K562 (cell line): Measurements from ENCODE around the gene KIF5C. TPM values are rescaled to one million over a fixed set of nuclear protein-coding genes. Genes with fewer than 3 reads are reported as not detected.

Experiments
- ATAC-seq: fragments of 200-7000 bp; cut with Tn5 transposase; 3 replicates; pipeline ENCODE4 v1.9.1; 2020; ENCODE audit warnings: moderate library complexity
- BruUV-seq: library from RNA; stranded (reverse); fragments of 400-500 nt; replicated peaks from 2 replicates; lab custom pipeline; 2021; lab: Mats Ljungman, UMichigan
- CTCF ChIA-PET: fragments of 300-600 bp; formaldehyde crosslinking; extraction: SDS; loops from one replicate; lab custom pipeline; 2021; ENCODE audit warnings: low intra/inter-chr PET ratio; lab: Yijun Ruan, JAX
- POLR2A ChIA-PET: fragments of 300-600, 350-650 bp; sonication (Branson Sonifier 250); formaldehyde crosslinking; extraction: SDS; loops from one replicate; lab custom pipeline; 2021; ENCODE audit warnings: antibody characterized with exemption, inconsistent platforms; lab: Yijun Ruan, JAX
- DNase-seq, 4 experiments: peaks; one replicate each; pipeline versions ENCODE4 v3.0.0 to v3.0.0-alpha.2; 2011 to 2018; ENCODE audit warnings: low spot score in 3 of 4, mixed read lengths in 3 of 4; ENCODE audit errors: extremely low read depth in 1 of 4
- FAIRE-seq: peaks from 2 replicates; lab custom pipeline; 2011; peaks lifted over from hg19 to GRCh38; lab: Jason Lieb, UNC
- H2AFZ ChIP-seq: 2 replicates; pipeline ENCODE4 v1.6.0; 2011; ENCODE audit warnings: low read depth, low read length, control low read depth, inconsistent platforms
- H3K27ac ChIP-seq: fragments of 200-600 bp; 3 replicates; pipeline ENCODE4 v1.8.0; 2011; ENCODE audit warnings: low read depth, mild to moderate bottlenecking, control low read depth, inconsistent platforms, low read length, moderate library complexity, mixed read lengths; ENCODE audit errors: extremely low read depth
- H3K27me3 ChIP-seq, 2 experiments: fragments of 300-600 bp in 1 of 2; 2 replicates in 1 of 2; 3 replicates in 1 of 2; pipeline versions ENCODE4 v1.6.0 to v1.8.0; 2011; ENCODE audit warnings: inconsistent platforms in 2 of 2, low read length in 2 of 2, mild to moderate bottlenecking in 1 of 2, mixed read lengths in 1 of 2, moderate library complexity in 1 of 2; ENCODE audit not compliant: control insufficient read depth in 2 of 2, insufficient read depth in 2 of 2
- H3K36me3 ChIP-seq: fragments of 300-600 bp; 3 replicates; pipeline ENCODE4 v1.8.0; 2011; ENCODE audit warnings: mild to moderate bottlenecking, low read length, inconsistent platforms; ENCODE audit not compliant: control insufficient read depth, insufficient read depth
- H3K4me1 ChIP-seq, 2 experiments: fragments of 200-600 bp in 1 of 2; replicated peaks in 1 of 2; 2 replicates in 1 of 2; 3 replicates in 1 of 2; pipeline versions ENCODE4 v1.5.1 to v1.8.0; 2011; ENCODE audit warnings: inconsistent platforms in 2 of 2, low read length in 2 of 2, mild to moderate bottlenecking in 1 of 2, mixed read lengths in 1 of 2, moderate library complexity in 1 of 2; ENCODE audit not compliant: control insufficient read depth in 2 of 2, insufficient read depth in 2 of 2
- H3K4me2 ChIP-seq: 2 replicates; pipeline ENCODE4 v1.6.1; 2011; ENCODE audit warnings: low read length, control low read depth, inconsistent platforms, mixed read lengths; ENCODE audit not compliant: insufficient read depth
- H3K4me3 ChIP-seq: fragments of 200-600 bp; sonication (generic), shearing (Covaris generic); 2 replicates; pipeline ENCODE4 v1.5.1; 2016; ENCODE audit warnings: control low read depth, inconsistent platforms
- H3K79me2 ChIP-seq: fragments of 200-600 bp; 3 replicates; pipeline ENCODE4 v1.8.0; 2011; ENCODE audit warnings: low read length, inconsistent platforms; ENCODE audit not compliant: control insufficient read depth, insufficient read depth
- H3K9ac ChIP-seq, 2 experiments: 2 replicates each; pipeline versions ENCODE4 v1.6.0 to v1.6.1; 2011; ENCODE audit warnings: low read depth in 2 of 2, low read length in 2 of 2, control low read depth in 1 of 2, inconsistent platforms in 1 of 2, mild to moderate bottlenecking in 1 of 2, mixed read lengths in 1 of 2; ENCODE audit not compliant: insufficient read depth in 1 of 2
- H3K9me1 ChIP-seq: one replicate; pipeline ENCODE4 v1.6.0; 2011; ENCODE audit warnings: inconsistent platforms, mild to moderate bottlenecking, low read length, moderate library complexity; ENCODE audit not compliant: control insufficient read depth, insufficient read depth
- H3K9me3 ChIP-seq: replicated peaks from 2 replicates; pipeline ENCODE4 v1.5.1; 2011; ENCODE audit warnings: low read depth, low read length, inconsistent platforms; ENCODE audit not compliant: control insufficient read depth, insufficient read depth
- H4K20me1 ChIP-seq: replicated peaks from 2 replicates; pipeline ENCODE4 v1.6.1; 2011; ENCODE audit warnings: low read length, inconsistent platforms, mixed read lengths; ENCODE audit not compliant: control insufficient read depth, insufficient read depth
- HLTF ChIP-seq: fragments of 450-650 bp; IDR thresholded peaks from 2 replicates; pipeline ENCODE4 v1.6.1; 2016
- ZNF143 ChIP-seq: sonication (generic); formaldehyde crosslinking; IDR thresholded peaks from 2 replicates; pipeline ENCODE4 v1.9.0; 2022; ENCODE audit warnings: mild to moderate bottlenecking, missing genetic modification reagents
- WGBS: fragments of 100-300 bp; shearing (Covaris generic); methylation state at CpG from one replicate; pipeline ENCODE4 v1.1.6; 2016; ENCODE audit warnings: low coverage, mixed read lengths; ENCODE audit not compliant: insufficient coverage; ENCODE audit errors: missing lambda C conversion rate; 5-methylcytosine and 5-hydroxymethylcytosine counted together
- in situ Hi-C: fragments of 300-500 bp; cut with MboI; formaldehyde crosslinking; loops from 4 replicates; pipeline ENCODE4 v1.15.0; 2018; ENCODE audit warnings: inconsistent platforms, mixed read lengths
- intact Hi-C: fragments of 100-400 bp; cut with micrococcal nuclease; formaldehyde crosslinking; loops from 2 replicates; pipeline ENCODE4 v1.14.2; 2022
- polyA plus RNA-seq, 8 experiments: library from polyadenylated mRNA; depleted of rRNA in 4 of 8; stranded (reverse) in 5 of 8; unstranded in 3 of 8; fragments of >200 nt; fragmentation: Nextera tagmentation in 2 of 8; fragmentation: Illumina TruSeq in 1 of 8; extraction: Ambion mirVana in 2 of 8; extraction: Trizol in 1 of 8; gene quantifications; 2 replicates each; pipeline versions ENCODE4 v1.2.1 to v1.2.3, GENCODE V29; 2011 to 2014; ENCODE audit warnings: inconsistent platforms in 1 of 8, missing spikeins in 1 of 8
- total RNA-seq, 7 experiments: library from RNA; depleted of rRNA in 6 of 7; stranded (reverse); fragments of >200 nt in 6 of 7; fragmentation: Illumina TruSeq in 2 of 7; extraction: Trizol in 2 of 7; gene quantifications; 2 replicates each; pipeline versions ENCODE4 v1.2.1 to v1.2.3, GENCODE V29; 2011 to 2021; ENCODE audit warnings: low replicate concordance in 1 of 7
- TF ChIP-seq, protein P1 (sequence below): fragments of 250-450 bp; sonication (Bioruptor Pico); IDR thresholded peaks from 2 replicates; pipeline ENCODE4 v1.4.0; 2020; ENCODE audit warnings: mild to moderate bottlenecking, moderate library complexity, borderline replicate concordance
- TF ChIP-seq, protein P2 (sequence below), 2 experiments: IDR thresholded peaks in 1 of 2; conservative IDR thresholded peaks in 1 of 2; 2 replicates each; pipeline ENCODE4 v1.6.1; 2016; ENCODE audit warnings: low read depth in 2 of 2, mild to moderate bottlenecking in 1 of 2, missing compliant biosample characterization in 1 of 2, missing genetic modification characterization in 1 of 2, moderate library complexity in 1 of 2

KIF5C gene
- total and polyA plus RNA-seq, 9 of the 15 experiments (the other 6 are each of a cell fraction or from before 2014, with no cell fraction given), result 0.01 to 0.09 (median 0.01) TPM; not detected in 6

- Histone ChIP-seq H3K27me3 (no peaks in the 10 kb centered on the region), H3K27ac (no peak overlapping the region), H3K9me1 (no peaks in the 10 kb centered on the region), H3K4me2 (no peak overlapping the region), H3K36me3 (no peaks in the 10 kb centered on the region), H3K4me3 (no peak overlapping the region), H3K4me1 (no peaks in the 10 kb centered on the region), H3K79me2 (no peaks in the 10 kb centered on the region), H4K20me1 (no peaks in the 10 kb centered on the region), H3K9ac (no peak overlapping the region), H3K9me3 (no peaks in the 10 kb centered on the region), H2AFZ (no peak overlapping the region)
- CTCF ChIA-PET, result no interaction called here
- DNase-seq (no peak), ATAC-seq (no peak), FAIRE-seq (no peak)
- TF ChIP-seq HLTF (no peak), ZNF143 (no peak)
- TF ChIP-seq, protein P1, sequence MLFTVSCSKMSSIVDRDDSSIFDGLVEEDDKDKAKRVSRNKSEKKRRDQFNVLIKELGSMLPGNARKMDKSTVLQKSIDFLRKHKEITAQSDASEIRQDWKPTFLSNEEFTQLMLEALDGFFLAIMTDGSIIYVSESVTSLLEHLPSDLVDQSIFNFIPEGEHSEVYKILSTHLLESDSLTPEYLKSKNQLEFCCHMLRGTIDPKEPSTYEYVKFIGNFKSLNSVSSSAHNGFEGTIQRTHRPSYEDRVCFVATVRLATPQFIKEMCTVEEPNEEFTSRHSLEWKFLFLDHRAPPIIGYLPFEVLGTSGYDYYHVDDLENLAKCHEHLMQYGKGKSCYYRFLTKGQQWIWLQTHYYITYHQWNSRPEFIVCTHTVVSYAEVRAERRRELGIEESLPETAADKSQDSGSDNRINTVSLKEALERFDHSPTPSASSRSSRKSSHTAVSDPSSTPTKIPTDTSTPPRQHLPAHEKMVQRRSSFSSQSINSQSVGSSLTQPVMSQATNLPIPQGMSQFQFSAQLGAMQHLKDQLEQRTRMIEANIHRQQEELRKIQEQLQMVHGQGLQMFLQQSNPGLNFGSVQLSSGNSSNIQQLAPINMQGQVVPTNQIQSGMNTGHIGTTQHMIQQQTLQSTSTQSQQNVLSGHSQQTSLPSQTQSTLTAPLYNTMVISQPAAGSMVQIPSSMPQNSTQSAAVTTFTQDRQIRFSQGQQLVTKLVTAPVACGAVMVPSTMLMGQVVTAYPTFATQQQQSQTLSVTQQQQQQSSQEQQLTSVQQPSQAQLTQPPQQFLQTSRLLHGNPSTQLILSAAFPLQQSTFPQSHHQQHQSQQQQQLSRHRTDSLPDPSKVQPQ (CRISPR knock-in tag), result no peak
- TF ChIP-seq, protein P2, sequence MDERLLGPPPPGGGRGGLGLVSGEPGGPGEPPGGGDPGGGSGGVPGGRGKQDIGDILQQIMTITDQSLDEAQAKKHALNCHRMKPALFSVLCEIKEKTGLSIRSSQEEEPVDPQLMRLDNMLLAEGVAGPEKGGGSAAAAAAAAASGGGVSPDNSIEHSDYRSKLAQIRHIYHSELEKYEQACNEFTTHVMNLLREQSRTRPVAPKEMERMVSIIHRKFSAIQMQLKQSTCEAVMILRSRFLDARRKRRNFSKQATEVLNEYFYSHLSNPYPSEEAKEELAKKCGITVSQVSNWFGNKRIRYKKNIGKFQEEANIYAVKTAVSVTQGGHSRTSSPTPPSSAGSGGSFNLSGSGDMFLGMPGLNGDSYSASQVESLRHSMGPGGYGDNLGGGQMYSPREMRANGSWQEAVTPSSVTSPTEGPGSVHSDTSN (CRISPR knock-in tag; IDR thresholded peaks at IDR 0.05; ENCODE audit: low read depth), result no peak
- TF ChIP-seq, protein P2 (tag; conservative IDR thresholded peaks at IDR 0.05; ENCODE audit: low read depth), result 0 out of 2 replicates have a peak, but pooled peaks have one; percentile 17
- BruUV-seq, result no TSS peak
- in situ Hi-C loops (no loop called here), intact Hi-C loops (no loop called here)
- WGBS, result 0% methylated on average over 6 of the region's 6 CpGs
- POLR2A ChIA-PET, result no interaction called here
These were observed 181.7 kb downstream of the KIF5C start for GRCh38 chr2:149056541-149057255.
